Measurements from ENCODE around the gene FBXW11. TPM values are rescaled to one million over a fixed set of nuclear protein-coding genes. Genes with fewer than 3 reads are reported as not detected.

The FBXW11 gene
- total RNA-seq, 1 experiment from 2014 or later, result 46.3 TPM

- Histone ChIP-seq H3K9me3 (no peaks in the 10 kb centered on the region), H3K4me1 (no peaks in the 10 kb centered on the region; the same call in 1 of the 2 replicates), H3K27me3 (replicated peaks; ENCODE audit: control insufficient read depth, insufficient read depth, low read length) (no peaks in the 10 kb centered on the region), H3K4me3 (ENCODE audit: low read depth, low read length) (no peak overlapping the region), H3K36me3 (ENCODE audit: control insufficient read depth, insufficient read depth, low read length) (peaks cover 1% of the 10 kb centered on the region; the same call in 1 of the 2 replicates)
- DNase-seq, result no peak
- Mint-ChIP-seq H3K27ac (ENCODE audit: unreplicated experiment) (no peak overlapping the region), H3K27me3 (ENCODE audit: insufficient read depth, unreplicated experiment) (no peaks in the 10 kb centered on the region), H3K36me3 (ENCODE audit: insufficient read depth, unreplicated experiment) (peaks cover 20% of the 10 kb centered on the region), H3K4me3 (ENCODE audit: unreplicated experiment) (no peak overlapping the region), H3K4me1 (ENCODE audit: low read depth, unreplicated experiment) (peaks cover 7% of the 10 kb centered on the region), H3K9me3 (ENCODE audit: unreplicated experiment) (no peaks in the 10 kb centered on the region)
- no TSS peak for BruUV-seq (replicated peaks)
- intact Hi-C loops (cut with micrococcal nuclease; ENCODE audit: unreplicated experiment), result no loop called here
- POLR2A ChIA-PET, result no interaction called here
- CTCF ChIA-PET, result no interaction called here
- TF ChIP-seq CTCF (IDR thresholded peaks at IDR 0.05; ENCODE audit: insufficient read depth in 1 of 2, low read depth in 1 of 2, low read length in 1 of 2, severe bottlenecking in 1 of 2, unreplicated experiment in 1 of 2), result no peak
These were observed 17.2 kb downstream of the FBXW11 start for GRCh38 chr5:171989276-171989675.

- intact Hi-C loops (cut with micrococcal nuclease; ENCODE audit: unreplicated experiment), result no loop called here
- Mint-ChIP-seq H3K9me3 (ENCODE audit: unreplicated experiment) (no peaks in the 10 kb centered on the region), H3K36me3 (ENCODE audit: insufficient read depth, unreplicated experiment) (peaks cover 20% of the 10 kb centered on the region), H3K27ac (ENCODE audit: unreplicated experiment) (no peak overlapping the region), H3K4me3 (ENCODE audit: unreplicated experiment) (no peak overlapping the region), H3K27me3 (ENCODE audit: insufficient read depth, unreplicated experiment) (no peaks in the 10 kb centered on the region), H3K4me1 (ENCODE audit: low read depth, unreplicated experiment) (no peaks in the 10 kb centered on the region)
- BruUV-seq (replicated peaks), result no TSS peak
- no peaks in the 10 kb centered on the region for H3K4me1 ChIP-seq
- peaks cover 2% of the 10 kb centered on the region; the same call in 1 of the 2 replicates for H3K36me3 ChIP-seq (ENCODE audit: control insufficient read depth, insufficient read depth, low read length)
- no peaks in the 10 kb centered on the region for H3K9me3 ChIP-seq
- no peak for DNase-seq
- H3K27me3 ChIP-seq (replicated peaks; ENCODE audit: control insufficient read depth, insufficient read depth, low read length), result no peaks in the 10 kb centered on the region
- ChIA-PET CTCF (no interaction called here), POLR2A (no interaction called here)
- H3K4me3 ChIP-seq (ENCODE audit: low read depth, low read length), result no peak overlapping the region
- no peak for TF ChIP-seq CTCF (IDR thresholded peaks at IDR 0.05; ENCODE audit: insufficient read depth in 1 of 2, low read depth in 1 of 2, low read length in 1 of 2, severe bottlenecking in 1 of 2, unreplicated experiment in 1 of 2)
These were observed 19.7 kb downstream of the FBXW11 start for GRCh38 chr5:171986772-171987171.

GRCh38 chr5:171984748-171985419 is 21.6 kb downstream of the FBXW11 start:
- H3K4me3 ChIP-seq (ENCODE audit: low read depth, low read length), result no peak overlapping the region
- H3K9me3 ChIP-seq, result peaks cover 9% of the 10 kb centered on the region
- Mint-ChIP-seq H3K4me3 (ENCODE audit: unreplicated experiment) (no peak overlapping the region), H3K9me3 (ENCODE audit: unreplicated experiment) (no peaks in the 10 kb centered on the region), H3K27ac (ENCODE audit: unreplicated experiment) (no peak overlapping the region), H3K4me1 (ENCODE audit: low read depth, unreplicated experiment) (no peaks in the 10 kb centered on the region), H3K36me3 (ENCODE audit: insufficient read depth, unreplicated experiment) (peaks cover 14% of the 10 kb centered on the region), H3K27me3 (ENCODE audit: insufficient read depth, unreplicated experiment) (no peaks in the 10 kb centered on the region)
- ChIA-PET CTCF (interaction anchor here (0.7 to 1.5 kb wide), 2 partner anchors 73 to 74 kb away, joined by 3 to 5 read pairs; no protein-coding TSS in a partner anchor), POLR2A (interaction anchor here (0.5 kb wide), 1 partner anchor 22 kb away, joined by 4 read pairs; the partner anchor contains the start of gene FBXW11)
- peaks cover 1% of the 10 kb centered on the region; the same call in 1 of the 2 replicates for H3K36me3 ChIP-seq (ENCODE audit: control insufficient read depth, insufficient read depth, low read length)
- H3K27me3 ChIP-seq (replicated peaks; ENCODE audit: control insufficient read depth, insufficient read depth, low read length), result no peaks in the 10 kb centered on the region
- H3K4me1 ChIP-seq, result no peaks in the 10 kb centered on the region
- no peak for TF ChIP-seq CTCF (IDR thresholded peaks at IDR 0.05; ENCODE audit: insufficient read depth in 1 of 2, low read depth in 1 of 2, low read length in 1 of 2, severe bottlenecking in 1 of 2, unreplicated experiment in 1 of 2)
- DNase-seq, result no peak
- BruUV-seq (replicated peaks), result no TSS peak
- intact Hi-C loops (cut with micrococcal nuclease; ENCODE audit: unreplicated experiment), result no loop called here
